Measurements from ENCODE around the gene MDK. TPM values are rescaled to one million over a fixed set of nuclear protein-coding genes. Genes with fewer than 3 reads are reported as not detected.
"Not testable (repeated sequence)": the region's sequence is repeated elsewhere in the genome, so short reads cannot be mapped to it uniquely, and the experiment has no call there.

MDK gene
- total RNA-seq, 1 donor = 11.7 TPM

DNA sequence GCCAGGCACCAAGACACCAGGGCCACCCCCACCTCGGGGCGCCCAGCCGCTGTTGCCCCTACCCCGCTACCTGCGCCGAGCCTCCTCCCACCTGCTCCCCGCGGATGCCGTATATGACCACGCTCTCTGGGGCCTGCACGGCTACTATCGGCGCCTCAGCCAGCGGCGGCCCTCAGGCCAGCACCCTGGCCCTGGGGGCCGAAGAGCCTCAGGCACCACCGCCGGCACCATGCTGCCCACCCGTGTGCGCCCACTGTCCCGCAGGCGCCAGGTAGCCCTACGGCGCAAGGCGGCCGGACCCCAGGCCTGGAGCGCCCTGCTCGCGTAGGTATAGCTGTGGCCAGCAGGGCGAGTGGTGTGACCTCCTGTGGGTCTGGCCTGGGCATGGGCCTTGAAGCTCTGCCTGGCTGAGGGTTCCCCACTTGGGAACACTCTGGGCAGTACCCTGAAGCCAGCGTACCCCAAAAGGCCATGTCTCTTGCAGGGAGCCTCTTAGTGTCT, 14.8 kb upstream of the MDK start:
- no peak for DNase-seq (ENCODE audit: low read depth)
- H3K4me3 ChIP-seq (ENCODE audit: low read depth, low read length) = no peak overlapping the region
- TF ChIP-seq, protein P1, sequence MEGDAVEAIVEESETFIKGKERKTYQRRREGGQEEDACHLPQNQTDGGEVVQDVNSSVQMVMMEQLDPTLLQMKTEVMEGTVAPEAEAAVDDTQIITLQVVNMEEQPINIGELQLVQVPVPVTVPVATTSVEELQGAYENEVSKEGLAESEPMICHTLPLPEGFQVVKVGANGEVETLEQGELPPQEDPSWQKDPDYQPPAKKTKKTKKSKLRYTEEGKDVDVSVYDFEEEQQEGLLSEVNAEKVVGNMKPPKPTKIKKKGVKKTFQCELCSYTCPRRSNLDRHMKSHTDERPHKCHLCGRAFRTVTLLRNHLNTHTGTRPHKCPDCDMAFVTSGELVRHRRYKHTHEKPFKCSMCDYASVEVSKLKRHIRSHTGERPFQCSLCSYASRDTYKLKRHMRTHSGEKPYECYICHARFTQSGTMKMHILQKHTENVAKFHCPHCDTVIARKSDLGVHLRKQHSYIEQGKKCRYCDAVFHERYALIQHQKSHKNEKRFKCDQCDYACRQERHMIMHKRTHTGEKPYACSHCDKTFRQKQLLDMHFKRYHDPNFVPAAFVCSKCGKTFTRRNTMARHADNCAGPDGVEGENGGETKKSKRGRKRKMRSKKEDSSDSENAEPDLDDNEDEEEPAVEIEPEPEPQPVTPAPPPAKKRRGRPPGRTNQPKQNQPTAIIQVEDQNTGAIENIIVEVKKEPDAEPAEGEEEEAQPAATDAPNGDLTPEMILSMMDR (IDR thresholded peaks at IDR 0.05; ENCODE audit: insufficient read depth, low read depth, low read length) = no peak

DNA sequence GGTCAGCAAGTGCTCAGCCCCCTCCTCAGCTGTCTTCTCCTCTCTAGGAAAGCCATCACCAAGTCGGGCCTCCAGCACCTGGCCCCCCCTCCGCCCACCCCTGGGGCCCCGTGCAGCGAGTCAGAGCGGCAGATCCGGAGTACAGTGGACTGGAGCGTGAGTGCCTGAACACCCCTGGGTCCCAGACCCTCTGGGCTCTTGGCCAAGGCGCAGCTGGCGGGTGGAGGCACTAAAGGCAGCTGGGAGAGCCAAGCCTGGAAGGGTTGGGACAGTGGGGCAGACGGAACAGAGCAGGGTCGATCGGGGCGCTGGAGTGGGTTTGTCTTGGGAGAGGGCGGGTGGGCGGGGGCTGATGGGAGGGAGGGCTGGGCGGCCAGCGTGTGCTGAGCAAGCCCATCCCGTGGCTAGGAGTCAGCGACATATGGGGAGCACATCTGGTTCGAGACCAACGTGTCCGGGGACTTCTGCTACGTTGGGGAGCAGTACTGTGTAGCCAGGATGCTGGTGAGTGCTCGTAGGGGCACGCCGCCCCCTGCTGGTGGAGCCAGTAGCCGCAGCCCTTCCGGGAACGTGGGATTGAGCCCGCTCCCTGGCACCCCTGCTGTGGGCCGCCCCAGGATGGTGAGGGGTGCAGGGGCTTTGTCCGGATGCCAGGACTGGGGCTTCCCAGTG, 14.1 kb upstream of the MDK start:
- peak; percentile 64 for DNase-seq (ENCODE audit: low read depth)
- TF ChIP-seq, protein P1 (IDR thresholded peaks at IDR 0.05; ENCODE audit: insufficient read depth, low read depth, low read length) = peak; percentile 80
- no peak overlapping the region for H3K4me3 ChIP-seq (ENCODE audit: low read depth, low read length)

DNA sequence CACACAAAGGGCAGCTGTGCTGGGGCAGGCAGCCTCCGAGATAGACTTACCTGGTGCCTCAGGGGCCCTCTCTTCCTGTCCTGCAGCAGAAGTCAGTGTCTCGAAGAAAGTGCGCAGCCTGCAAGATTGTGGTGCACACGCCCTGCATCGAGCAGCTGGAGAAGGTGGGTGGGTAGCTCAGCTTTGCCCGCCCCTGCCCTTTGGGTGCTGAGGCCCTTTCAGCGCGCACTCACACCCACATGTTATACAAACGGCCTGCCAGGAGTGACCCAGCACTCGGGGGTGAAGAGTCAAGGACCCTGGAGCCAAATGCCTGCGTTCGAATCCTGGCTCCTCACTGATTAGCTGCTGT, 13.6 kb upstream of the MDK start:
- DNase-seq (ENCODE audit: low read depth) = no peak
- TF ChIP-seq, protein P1 (IDR thresholded peaks at IDR 0.05; ENCODE audit: insufficient read depth, low read depth, low read length) = no peak
- H3K4me3 ChIP-seq (ENCODE audit: low read depth, low read length) = no peak overlapping the region

DNA sequence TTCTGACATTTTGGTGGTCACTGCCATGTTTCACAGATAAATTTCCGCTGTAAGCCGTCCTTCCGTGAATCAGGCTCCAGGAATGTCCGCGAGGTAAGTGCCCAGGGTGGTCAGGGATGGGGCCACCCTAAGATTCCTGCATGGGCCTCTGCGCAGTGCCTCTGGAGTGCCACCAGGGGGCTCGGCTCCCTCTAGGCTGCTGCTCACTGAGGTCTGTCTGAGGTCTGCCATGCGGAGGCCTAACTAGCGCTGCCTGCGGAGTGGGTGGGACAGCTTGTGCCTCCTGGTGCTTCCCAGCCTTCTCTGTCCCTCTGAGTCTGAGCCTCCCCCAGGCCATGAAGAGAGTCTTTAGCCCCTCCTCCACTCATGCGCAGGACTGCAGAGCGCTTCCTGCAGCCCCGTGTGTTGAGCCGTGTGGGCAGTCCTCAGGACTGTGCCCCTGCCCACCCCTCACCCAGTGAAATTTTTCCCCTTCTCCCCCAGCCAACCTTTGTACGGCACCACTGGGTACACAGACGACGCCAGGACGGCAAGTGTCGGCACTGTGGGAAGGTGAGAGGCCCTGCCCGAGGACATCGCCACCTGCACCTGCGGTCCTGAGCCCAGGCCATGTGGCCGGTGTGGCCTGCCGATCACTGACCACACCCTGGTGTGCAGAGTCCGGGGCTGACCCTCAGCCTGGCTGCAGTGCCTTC, 11.9 kb upstream of the MDK start:
- DNase-seq (ENCODE audit: low read depth) = peak; percentile 77
- TF ChIP-seq, protein P1 (IDR thresholded peaks at IDR 0.05; ENCODE audit: insufficient read depth, low read depth, low read length) = peak; percentile 95
- H3K4me3 ChIP-seq (ENCODE audit: low read depth, low read length) = no peak overlapping the region

DNA sequence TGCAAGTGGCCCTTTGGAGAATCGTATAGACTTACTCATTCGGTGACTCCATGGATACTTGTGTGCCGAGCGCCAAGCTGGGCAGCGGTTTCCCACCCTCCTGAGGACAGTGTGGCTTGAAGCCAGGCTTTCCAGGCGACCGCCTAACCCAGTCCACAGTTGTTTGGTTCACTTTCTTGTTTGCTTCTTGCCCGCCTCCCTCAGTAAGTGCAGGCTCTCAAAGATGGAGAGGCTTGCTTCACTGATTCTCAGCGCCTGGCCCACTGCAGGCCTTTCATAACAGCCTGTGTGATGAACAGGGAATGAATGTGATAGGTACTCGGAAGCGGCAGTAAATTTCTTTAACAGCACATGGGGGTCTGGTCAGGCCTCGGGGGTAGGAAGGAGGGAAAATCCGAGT, 11.2 kb upstream of the MDK start:
- no peak overlapping the region for H3K4me3 ChIP-seq (ENCODE audit: low read depth, low read length)
- TF ChIP-seq, protein P1 (IDR thresholded peaks at IDR 0.05; ENCODE audit: insufficient read depth, low read depth, low read length) = no peak
- DNase-seq (ENCODE audit: low read depth) = no peak

DNA sequence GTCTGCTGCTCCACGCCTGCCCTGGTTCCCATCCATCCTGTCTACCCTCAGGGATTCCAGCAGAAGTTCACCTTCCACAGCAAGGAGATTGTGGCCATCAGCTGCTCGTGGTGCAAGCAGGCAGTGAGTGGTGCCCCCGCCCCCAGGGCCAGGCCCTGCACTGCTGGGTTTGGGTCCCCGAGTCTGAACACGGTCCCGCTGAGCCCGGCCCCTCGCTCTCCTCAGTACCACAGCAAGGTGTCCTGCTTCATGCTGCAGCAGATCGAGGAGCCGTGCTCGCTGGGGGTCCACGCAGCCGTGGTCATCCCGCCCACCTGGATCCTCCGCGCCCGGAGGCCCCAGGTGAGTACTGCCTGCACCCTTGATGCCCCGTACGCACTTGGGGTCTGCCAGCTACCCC, 10.2 kb upstream of the MDK start:
- not testable (repeated sequence) for H3K4me3 ChIP-seq (ENCODE audit: low read depth, low read length); DNase-seq (ENCODE audit: low read depth)

DNA sequence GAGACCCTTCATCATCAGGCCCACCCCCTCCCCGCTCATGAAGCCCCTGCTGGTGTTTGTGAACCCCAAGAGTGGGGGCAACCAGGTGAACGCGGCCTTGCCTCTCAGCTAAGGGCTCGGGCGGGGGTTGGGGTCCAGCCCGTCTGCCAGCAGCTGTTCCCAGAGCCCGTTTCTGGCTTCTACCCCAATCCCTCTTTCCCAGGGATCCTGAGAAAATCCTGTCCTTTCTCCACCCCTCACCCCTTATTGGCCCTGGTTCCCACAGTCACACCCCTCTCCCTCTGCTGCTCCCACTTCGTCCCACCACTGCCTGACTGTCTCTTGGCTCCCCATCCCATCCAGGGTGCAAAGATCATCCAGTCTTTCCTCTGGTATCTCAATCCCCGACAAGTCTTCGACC, 9.4 kb upstream of the MDK start:
- DNase-seq (ENCODE audit: low read depth) = no peak
- H3K4me3 ChIP-seq (ENCODE audit: low read depth, low read length) = no peak overlapping the region
- TF ChIP-seq, protein P1 (IDR thresholded peaks at IDR 0.05; ENCODE audit: insufficient read depth, low read depth, low read length) = no peak

DNA sequence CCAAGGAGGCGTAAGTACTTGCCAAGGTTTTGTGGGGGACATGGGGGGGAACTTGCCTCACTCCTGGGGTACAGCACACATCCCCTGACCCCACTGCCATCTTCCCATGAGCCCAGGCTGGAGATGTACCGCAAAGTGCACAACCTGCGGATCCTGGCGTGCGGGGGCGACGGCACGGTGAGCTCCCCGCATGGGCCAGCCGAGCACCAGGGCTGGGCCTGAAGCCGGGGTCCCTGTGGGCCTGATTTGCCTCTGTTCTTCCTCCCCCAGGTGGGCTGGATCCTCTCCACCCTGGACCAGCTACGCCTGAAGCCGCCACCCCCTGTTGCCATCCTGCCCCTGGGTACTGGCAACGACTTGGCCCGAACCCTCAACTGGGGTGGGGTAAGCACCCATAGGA, 9.0 kb upstream of the MDK start:
- H3K4me3 ChIP-seq (ENCODE audit: low read depth, low read length); DNase-seq (ENCODE audit: low read depth): not testable (repeated sequence)

Data from fibroblast of villous mesenchyme (primary cell).